Stimulated activated CD8-positive, alpha-beta memory T cell treated with anti-CD3 and anti-CD28 coated beads, Interleukin-12 subunit alpha, Interleukin-12 subunit beta, amount 100 ng/mL, for 1 hour (primary cell): ENCODE data around the gene MYL3.

Experiments
- DNase-seq: peaks from one replicate; pipeline ENCODE4 v3.0.0-alpha.2; 2020; ENCODE audit warnings: low read depth

The MYL3 gene

DNA sequence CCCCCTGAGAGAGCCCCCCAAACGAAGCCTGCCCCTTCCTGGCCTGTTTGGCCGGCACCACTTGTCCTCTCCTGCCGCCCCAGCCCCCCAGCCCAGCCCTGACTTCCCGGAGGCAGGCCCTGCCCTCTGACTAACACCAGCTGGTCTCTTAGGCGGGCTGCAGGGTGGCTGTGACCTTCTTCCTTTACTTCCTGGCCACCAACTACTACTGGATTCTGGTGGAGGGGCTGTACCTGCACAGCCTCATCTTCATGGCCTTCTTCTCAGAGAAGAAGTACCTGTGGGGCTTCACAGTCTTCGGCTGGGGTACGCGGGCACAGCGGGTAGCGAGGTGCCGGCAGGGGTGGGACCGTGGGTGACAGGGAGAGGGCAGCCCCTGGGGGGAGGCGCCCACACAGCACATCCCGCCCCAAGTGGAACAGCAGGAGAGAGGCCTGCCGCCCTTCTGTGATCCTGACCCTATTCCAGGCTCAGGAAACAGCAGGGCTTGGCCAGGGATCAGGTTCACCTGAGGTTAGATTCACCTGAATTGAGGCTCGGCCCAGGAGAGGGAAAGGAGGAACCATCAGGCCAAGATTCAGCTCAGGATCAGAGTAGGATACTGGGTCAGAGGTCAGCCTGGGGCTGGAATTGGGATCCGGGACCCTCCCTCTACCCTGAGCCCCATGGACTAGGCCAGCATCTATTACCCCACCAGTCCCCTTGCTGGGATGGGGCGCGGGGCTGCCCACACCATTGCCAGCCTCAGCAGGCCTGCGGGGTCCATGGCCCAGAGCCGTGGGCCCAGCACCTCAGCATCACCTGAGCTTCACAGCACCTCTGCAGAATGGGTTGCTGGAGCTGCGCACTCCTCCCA, 36.1 kb upstream of the MYL3 start:
- no peak for DNase-seq

DNA sequence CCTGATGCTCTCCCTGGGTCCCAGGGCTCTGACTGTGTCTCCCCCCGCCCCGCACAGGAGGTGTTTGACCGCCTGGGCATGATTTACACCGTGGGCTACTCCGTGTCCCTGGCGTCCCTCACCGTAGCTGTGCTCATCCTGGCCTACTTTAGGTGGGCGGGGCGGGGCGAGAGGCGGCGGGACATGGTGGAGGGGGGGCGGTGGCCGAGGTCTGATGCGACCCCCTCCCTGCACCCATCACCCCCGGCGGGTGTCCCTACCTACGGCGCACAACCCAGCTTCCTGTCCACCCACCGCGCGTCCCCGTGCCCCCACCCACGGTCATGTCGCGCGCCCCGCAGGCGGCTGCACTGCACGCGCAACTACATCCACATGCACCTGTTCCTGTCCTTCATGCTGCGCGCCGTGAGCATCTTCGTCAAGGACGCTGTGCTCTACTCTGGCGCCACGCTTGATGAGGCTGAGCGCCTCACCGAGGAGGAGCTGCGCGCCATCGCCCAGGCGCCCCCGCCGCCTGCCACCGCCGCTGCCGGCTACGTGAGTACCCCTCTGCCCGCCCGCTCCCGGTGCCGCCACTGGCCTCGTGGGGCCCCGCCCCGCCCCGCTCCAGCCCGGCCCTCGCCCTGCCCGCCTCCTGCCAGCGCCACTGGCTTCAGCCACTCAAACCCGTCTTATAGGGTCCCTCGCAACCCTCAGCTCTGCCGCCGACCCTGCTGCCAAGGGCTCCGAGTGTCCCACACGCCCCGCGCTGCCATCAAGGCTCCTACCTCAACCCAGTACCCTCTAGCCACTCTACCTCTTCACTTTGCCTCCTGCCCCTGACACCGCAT, 35.3 kb upstream of the MYL3 start:
- no peak for DNase-seq

DNA sequence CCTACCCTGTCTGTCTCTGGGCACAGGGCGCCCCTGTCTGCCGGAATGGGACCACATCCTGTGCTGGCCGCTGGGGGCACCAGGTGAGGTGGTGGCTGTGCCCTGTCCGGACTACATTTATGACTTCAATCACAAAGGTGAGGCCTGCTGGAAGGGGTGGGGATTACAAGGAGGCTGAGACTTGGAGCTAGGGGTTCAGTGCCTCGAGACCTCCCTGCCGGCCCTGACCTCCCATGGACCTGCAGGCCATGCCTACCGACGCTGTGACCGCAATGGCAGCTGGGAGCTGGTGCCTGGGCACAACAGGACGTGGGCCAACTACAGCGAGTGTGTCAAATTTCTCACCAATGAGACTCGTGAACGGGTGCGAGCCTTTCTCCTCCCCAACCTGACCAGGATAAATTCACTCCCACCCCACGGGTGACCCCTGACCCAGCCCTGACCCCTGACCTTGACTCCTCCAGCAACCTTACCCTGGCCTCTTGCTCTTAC, 34.6 kb upstream of the MYL3 start:
- no peak for DNase-seq

DNA sequence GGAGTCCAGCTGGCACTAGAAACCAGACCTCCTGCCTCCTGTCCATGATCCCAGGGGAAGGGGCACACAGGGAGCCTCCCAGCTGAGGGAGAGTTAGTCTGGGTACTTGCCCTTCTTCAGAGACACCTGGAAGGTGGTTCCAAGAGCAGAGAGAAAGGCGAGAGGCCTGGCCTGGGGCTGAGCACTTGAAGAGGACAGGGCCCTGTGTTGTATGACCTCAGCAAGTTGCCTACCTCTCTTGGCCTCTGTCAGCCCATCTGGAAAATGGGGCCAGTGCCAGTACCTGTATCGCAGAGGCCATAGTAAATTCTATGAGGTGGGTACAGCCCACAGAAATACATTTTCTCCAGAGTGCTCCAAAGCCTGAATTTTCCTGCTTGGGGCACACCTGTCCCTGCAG, 33.8 kb upstream of the MYL3 start:
- DNase-seq = no peak

DNA sequence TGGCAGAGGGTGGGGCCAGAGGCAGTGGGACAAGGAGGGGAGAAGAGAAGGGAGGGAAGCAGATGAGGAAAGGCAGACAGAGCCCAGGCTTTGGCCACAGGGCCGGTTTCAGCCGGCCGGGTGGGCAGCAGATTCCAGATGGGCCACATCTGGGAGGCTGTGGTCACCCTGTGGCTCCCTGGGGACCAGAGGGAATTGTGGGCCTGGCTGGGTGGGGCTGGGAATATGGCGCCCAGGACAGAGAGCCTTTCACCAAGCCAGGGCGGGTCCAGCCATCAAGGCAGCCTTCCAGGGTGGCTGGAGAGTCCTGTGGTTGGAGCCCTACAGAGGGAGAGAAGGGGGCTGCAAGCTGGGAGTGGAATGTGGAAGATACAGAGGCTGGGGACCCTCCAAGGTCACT, 33.1 kb upstream of the MYL3 start:
- DNase-seq = no peak

DNA sequence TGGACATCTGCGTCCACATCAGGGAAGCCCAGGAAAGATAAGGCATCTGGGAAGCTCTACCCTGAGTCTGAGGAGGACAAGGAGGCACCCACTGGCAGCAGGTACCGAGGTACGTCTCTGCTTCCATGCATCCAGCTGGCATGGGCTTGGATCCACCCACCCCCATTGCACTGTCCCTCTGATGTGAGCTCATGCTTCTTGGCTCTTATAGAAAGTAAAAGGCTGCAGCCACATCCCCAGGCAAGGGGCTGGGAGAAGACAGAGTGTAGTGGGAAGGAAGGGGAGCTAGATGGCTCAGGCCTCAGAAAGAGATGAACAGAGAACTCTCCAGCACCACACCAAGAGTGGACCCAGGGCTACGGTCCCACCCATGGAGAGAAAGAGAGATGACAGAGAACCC, 32.5 kb upstream of the MYL3 start:
- no peak for DNase-seq

DNA sequence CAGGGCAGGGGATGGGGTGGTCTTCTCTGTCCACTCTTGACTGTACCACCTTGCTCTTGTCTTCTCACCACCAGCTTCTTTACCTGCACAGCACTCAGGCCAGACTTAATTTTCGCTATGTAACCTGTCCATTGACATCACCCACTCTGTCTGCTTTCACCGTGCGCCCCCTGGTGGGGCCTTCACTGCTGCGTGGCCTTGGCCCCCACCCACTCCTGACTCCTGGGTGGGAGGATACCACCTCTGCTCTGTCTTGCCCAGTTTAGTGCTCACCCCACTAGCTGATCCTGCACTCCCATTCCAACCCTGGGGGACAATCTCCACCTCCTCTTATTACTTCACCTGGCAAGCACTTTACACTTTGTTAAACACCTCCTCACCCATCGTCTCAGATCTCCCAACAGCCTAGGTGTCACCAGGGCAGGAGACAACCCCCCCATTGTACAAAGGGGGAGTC, 32.0 kb upstream of the MYL3 start:
- DNase-seq = peak; percentile 72

DNA sequence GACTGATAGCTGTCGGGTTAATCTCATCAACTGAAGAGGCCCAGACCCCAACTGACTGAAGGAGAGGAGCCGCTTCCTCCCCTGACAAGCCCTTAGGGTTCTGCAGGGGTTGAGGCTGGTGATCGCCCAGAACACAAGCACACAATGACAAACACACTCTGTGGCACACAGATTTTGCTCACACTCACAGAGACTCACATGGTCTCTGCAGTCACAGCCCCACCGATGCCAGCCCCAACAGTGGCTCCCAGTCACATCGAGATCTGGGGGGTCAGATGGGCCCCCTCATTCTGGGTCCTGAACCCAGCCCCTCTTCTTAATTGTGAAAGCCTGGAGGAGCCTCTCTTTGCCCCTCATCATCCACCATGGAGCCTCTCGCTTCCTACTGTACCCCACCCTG, 31.0 kb upstream of the MYL3 start:
- DNase-seq = no peak

DNA sequence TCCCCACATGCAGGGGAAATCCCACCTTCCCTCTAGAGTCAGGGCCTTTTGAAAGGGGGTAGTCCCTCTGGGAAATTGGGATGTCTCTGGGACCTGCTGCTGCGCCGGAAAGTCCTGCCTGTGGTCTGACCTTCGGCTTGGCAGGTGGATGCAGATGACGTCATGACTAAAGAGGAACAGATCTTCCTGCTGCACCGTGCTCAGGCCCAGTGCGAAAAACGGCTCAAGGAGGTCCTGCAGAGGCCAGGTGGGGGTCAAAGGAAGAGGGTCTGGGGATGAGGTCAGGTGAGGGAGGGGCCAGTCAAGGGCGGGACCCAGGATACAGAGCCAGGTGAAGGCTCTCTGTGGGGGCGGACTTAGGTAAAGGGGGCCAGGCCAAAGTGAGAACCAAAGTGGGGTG, 30.5 kb upstream of the MYL3 start:
- DNase-seq = no peak

DNA sequence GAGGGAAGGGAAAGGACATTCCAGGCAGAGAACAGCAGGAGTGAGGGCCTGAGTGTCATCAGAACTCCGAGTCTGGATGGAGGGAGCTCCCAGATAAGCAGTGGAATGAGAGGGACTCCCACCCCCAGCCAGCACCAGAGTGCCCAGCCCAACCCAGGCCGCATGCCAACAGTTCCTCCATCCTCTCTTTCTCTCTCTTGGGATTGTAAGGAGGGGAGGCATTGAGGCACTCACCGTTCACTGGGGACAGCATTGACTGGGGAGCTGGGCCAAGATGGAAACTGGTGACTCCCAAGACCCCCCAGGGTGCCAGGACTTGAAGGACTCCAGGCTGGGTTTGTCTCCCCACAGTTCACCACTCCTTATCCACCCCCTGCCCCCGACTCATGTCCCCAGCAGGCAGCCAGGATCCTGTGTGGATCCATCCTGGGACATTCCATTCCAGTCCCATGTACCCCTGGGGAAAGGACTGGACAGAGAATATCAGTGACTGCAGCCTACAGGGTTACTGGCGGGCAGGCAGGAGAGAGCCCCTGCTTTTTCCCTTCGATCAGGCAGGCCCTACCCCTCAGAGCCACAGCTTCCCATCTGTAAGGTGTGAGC, 30.0 kb upstream of the MYL3 start:
- no peak for DNase-seq

DNA sequence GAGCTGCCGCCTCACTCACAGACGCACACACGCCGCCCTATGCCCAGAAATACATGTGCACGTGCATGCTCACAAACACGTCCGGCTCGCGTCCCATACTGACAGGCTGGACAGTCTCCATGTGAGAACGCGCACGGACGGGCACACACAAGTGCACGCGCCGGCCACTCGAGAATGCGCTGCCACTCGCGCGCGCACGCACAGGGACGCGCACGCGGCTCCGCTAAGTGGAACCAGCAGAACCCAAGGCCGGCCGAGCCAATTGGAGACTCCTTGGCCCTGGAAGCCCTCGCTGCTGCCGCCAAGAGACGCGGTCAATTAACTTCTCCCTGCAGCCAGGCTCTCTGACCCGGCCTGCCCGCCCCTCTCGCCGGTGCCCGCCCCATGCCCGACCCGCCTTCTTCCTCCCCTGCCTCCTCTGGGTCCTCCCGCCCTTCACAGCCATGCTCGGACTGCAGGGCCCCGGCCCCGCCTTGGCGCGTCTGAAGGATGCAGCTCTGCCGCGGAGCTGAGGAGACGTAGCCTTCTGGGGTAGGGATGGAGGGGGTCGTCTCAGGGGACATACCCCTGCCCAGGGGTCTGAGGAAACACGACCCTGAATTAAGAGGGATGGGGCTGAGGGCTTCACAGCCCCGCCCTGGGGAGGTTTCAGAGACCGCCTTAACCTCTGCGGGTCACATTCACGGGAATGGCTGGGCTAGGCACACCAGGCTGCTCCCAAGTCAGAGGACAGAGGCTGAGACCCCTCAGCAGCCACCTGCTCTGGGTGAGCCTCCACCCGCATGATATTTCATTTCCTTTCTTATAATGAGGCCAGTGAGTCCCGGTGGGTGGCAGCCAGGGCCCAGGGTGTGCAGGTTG, 29.3 kb upstream of the MYL3 start:
- no peak for DNase-seq

DNA sequence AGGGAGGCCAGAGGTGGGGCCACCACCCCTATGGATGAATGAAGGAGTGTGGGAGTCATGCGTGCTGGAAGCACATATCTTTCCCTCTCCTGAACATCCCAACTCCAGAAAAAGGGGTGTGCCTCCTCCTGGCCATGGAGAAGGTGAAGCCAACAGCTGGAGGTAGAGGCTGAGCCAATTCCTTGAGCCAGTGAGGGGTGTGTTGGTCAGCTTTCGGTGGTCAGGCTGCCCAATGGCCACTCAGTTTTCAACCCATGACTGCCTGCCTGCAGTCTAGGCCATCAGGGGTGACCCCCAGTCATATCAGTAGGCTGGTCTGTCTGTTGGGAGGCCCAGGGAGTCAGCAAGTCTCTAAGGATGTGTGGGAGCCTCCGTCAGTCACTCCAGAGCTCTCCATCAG, 27.9 kb upstream of the MYL3 start:
- no peak for DNase-seq

DNA sequence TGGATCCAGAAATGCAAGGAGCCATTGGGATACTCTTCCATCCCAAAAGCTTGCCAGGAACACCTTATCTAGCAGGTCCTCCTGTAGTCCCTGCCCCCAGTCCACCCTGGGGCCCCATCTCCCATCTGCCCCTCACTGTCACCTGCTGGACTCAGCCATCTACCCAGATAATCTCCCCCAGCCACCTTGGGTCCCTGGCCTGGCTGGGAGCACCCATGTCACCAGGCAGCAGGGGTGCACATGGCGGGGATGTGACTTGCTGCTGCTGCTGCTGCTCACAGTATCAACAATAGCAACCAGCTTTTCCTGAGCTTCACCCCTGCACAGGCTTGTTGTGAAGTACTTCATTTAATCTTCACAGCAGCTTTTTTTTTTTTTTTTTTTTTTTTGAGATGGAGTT, 26.9 kb upstream of the MYL3 start:
- DNase-seq = no peak

DNA sequence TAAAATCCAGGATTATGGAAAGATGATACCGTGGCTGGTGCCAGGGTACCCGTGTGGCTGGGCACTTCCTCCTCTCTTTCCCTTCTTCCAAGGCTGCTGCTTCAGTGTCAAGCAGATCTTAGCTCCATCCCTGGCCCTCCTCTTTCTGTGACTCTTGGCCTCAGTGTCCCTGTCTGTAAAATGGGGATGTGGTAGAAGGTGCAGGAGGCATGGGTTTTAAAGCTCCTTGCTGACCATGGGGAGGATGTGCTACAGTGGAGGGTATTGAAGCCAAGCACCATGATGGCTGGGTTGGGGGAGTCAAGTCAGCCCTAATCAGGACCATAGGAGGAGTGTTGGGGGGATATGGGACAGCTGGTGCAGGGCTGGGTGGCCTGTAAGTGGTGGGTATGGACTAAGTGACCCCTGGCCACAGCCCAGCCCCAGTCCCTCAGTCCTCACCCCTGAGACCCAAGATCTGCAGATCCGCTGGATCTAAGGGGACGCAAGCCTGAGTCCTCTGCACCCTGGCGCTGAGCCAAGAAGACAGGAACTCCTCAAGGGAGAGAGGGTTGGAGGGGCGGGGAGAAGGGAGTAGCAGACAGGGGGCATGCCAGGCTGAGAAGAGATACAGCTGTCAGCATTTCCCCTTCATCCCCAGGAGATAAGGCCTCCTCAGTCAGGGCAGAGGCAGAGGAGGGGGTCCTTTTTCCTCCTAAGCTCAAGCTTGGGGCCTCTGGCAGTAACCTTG, 26.3 kb upstream of the MYL3 start:
- no peak for DNase-seq

DNA sequence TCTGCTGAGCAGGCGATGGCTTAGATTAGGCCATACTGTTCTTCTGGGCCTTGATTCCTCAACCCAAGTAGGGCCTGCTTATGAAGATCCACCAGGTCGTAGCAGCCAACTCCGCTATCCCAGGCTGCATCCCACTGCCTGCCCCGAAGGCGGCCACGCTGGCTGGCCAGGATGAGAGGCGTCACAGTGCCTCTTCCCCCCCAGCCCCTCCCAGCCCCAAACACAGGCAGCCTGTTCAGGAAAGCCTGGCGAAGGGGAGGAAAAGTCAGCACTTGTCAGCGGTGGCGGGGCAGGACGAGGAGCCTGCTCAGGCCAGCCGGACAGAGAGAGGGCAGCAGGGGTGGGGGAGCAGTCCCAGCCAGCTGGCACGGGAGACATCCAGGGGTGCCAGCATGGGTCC, 25.5 kb upstream of the MYL3 start:
- DNase-seq = no peak

DNA sequence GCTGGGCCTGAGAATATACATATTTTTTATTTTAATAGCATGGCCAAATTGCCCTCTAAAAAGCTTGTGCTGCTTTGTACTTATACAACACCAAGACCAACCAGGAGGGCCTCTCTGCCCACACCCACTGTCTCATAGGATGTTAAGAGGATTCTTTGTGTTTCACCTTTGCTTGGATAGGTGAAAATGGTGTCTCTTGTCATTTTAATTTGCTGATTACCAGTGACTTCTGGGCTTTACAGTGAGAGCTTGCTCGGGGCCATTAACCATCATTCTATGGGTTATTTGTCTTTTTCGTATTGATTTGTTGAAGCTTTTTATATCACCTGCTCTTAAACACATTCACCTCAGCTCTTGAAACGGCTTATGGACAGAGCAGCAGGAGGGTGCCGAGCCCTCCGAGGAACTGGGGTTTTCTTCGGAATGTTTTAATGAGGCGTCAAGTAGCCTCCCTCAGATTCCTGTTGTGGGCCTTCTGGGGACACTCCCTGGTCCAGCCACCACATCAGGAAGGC, 24.8 kb upstream of the MYL3 start:
- DNase-seq = no peak

DNA sequence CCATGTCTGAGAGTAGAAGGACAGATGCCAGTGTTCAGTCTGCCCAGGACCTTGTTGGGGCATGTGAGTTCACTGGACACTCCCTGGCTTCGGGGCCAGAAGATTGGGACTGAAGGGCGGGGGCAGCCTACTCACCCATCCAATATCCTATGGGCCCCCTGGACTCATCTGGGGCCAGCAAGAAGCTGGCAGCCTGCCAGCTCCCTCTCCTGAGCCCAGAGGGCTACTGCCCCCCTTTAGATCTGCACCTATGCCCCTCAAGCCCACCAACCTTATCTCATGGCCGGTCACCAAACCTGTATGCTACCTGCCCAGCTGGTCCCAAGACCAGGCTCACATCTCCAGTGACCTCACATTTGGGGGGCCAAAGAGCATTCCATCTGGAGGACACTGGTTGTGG, 22.4 kb upstream of the MYL3 start:
- DNase-seq = no peak

DNA sequence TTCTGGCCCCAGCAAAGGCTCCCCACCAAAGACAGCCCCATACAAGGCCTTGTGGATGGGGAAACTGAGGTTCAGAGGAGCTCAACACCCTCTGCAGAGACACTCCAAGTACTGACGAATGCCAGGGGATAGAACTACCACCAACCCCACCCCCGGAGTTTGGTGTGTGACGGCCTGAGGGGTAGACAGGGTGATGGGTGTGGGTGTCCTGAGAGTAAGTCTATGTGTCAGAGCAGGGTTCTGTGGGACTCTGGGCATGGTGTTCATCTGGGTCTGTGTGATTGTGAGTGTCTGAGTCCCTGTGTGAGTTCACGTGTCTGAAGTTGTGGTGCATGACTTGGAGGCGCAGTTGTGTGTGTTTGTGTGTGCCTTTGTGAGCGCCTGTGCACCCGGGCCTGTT, 21.7 kb upstream of the MYL3 start:
- DNase-seq = no peak

DNA sequence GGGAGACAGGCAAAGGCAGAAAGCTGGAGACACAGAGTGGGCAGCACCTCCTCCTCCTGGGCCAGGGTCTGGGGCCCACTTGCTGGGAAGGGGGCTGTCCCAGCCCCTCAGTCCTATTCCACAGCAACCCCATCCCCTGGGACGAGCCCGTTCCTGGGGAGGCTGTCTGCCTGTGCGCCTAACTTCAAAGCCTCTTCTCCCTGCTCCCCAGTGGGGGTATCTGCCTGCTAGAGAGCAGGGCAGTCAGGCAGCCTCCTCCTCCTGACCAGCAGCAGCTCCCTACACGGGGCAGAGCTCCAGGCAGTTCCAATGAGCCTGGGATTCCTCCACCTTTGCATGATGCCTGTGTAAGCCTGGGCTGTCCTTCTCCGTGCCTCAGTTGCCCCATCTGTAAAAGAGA, 21.2 kb upstream of the MYL3 start:
- DNase-seq = no peak

DNA sequence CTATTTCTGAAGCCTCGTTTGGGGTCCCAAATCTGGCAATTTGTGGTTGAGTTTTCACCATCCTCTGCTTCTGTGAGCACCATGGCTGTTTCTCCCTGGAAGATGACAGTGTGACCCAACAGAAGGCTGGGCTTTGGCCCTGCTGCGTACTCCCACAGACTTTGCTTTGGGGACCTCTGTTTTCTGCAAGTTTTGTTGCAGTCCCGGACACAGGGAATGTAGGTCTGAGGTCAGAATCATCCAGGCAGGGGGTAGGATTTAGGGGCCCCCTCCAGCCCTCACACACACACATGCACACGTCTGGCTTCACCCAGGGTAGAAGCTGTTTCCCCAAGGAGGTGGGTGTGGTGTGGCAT, 20.6 kb upstream of the MYL3 start:
- no peak for DNase-seq
